ENCODE data around the gene INTS11.
A peak's percentile ranks its signal among the peaks of the same experiment; 100 is the strongest.

The INTS11 gene

DNA sequence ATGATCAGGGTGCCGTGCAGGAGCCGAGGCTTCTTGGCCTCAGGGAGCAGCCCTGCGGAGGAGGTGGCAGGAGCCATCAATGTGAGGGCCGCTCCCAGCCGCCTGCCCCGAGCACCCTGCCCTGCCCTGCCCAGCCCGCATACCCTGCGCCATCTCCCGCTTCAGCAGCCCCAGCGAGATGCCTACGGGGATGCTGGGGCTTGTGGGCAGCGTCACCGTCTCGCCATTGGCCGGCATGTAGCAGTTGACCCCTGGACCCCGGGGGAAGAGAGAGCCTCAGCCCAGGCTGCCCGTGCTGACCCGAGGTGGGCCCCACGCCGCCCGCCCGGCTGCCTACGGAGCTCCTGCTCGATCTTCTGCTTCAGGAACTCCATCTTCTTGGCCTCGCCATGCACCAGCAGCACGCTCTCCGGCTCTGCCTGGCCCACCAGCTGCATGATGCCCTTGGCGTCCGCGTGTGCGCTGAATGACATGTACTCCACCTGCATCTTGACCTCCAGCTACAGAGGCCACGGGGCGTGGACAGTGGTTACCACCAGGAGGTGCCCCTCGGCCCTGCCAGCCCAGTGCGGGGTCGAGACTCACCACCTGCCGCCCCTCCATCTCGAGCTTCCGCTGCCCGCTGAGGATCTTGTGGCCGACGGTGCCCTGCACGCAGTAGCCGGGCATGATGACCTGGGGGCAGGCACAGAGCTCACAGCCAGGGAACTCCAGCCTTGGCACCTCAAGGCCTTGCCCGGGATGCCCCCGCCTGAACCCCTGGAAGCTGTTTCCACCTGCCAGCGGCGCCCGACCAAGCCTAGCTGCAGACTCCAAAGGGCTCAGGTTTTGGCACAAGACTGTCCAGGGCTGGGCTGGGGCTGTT is 11.8 kb downstream of the INTS11 start:
- DNase-seq (ENCODE audit: low read depth in 2 of 2), result no peak

DNA sequence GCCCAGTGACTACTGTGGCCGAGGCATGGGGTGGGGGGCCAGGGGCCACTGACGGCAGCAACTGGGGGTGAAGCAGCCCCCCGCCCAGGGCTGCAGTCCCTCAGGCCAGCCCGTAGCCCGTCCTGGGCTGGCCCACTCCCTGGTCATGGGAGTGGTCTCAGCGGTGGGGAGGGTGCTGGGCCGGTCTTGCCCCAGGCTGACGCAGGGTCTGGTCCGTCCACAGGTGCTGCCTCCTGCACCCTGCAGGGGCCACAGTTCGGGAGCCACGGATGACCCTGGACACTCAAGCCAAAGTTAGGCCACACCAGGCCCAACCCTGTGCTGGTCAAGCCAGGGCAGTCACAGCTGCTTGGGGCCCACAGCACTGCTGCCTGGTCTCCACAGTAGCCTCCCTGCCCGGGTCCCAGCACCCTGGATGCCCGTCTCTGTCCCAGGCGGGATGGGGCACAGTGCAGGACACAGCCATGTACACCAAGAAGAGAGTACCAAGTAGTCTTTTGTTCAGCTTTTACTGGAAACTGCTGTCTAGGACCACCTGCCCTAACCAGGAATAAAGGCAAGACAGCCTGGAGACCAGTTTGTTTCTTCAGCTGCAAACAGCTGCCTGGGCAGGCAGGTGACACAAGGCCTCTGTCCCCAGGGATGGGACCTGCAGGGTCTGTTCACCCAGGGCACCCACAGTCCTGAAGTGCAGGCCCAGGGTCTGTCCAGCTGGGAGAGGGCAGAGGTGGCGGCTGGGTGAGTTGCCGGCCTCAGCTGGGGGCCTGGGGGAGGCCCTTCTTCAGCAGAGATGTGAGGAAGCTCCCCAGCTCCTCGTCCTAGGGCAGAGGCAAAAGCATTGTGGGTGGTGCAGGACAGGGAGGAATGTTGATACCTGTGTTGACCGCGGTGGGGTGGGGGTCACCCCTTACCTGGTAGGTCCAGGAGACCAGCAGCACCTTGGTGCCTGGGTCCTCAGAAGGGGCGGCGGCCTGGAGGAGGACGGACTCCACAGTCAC is 13.1 kb downstream of the INTS11 start:
- no peak for DNase-seq (ENCODE audit: low read depth in 2 of 2)

DNA sequence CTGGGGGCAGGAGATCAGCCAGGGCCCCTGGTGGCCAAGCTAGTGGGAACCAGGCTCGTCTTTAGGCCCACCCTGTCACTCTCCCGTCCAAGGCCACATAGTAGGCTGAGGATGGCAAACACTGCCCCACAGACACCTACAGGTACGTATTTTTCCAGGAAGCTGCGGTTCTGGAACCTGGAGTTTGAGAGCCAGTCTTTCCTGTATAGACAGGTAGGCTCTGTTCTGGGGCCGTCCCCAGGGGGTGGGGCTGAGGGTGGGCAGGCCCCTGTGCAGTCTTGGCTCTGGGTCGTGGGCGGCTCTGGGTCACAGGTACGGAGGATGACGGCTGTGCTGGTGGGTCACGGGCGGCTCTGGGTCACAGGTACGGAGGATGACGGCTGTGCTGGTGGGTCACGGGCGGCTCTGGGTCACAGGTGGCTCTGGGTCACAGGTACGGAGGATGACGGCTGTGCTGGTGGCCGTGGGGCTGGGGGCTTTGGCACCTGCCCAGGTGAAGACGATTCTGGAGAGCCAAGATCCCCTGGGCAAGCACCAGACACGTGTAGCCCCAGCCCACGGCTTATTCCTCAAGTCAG is 13.9 kb downstream of the INTS11 start:
- DNase-seq (ENCODE audit: low read depth in 2 of 2), result no peak

DNA sequence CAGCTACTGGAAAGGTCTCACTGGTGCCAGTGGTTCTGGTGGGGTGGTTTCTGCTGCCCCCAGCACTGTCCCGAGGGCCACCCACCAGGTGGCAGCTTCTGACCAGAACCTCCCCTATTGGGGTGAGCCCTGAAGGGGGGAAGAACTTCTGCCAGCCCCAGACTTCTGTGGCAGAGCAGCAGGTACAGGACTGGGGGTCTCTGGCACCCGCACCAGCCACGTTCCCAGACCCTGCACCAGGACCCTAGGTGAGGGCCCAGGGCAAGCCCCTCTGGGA is 14.4 kb downstream of the INTS11 start:
- DNase-seq (ENCODE audit: low read depth in 2 of 2), result no peak

DNA sequence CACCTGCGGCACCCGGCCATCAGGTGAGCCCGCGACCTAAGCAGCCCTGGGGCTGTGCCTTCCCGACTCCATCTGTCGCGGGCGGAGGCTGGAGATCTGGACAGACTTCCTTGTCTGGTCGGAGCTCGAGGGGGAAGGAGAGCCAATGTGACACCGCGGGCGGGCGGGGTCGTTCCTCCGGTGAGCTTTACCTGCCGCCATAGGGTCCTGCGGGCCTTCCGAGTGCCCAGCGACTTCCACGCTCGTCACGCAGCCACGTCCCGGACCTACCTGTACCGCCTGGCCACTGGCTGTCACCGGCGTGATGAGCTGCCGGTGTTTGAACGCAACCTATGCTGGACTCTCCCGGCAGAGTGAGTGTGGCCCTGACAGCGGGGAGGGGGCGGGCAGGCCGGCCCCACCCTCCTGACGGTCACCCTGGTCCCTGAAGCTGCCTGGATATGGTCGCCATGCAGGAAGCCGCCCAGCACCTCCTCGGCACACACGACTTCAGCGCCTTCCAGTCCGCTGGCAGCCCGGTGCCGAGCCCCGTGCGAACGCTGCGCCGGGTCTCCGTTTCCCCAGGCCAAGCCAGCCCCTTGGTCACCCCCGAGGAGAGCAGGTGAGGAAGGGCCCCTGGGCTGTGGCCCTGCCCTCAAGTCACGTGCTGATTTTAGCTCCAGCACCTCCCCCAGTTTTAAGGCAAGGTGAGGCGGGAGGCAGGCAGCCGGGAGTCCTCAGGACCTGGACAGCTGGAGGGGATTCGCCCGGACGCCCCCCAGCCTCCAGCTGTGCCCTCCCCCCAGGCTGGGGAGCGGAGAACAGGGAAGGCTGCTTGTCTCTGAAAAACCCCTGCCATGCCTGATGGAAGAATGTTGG is 15.0 kb downstream of the INTS11 start:
- no peak for DNase-seq (ENCODE audit: low read depth in 2 of 2)

DNA sequence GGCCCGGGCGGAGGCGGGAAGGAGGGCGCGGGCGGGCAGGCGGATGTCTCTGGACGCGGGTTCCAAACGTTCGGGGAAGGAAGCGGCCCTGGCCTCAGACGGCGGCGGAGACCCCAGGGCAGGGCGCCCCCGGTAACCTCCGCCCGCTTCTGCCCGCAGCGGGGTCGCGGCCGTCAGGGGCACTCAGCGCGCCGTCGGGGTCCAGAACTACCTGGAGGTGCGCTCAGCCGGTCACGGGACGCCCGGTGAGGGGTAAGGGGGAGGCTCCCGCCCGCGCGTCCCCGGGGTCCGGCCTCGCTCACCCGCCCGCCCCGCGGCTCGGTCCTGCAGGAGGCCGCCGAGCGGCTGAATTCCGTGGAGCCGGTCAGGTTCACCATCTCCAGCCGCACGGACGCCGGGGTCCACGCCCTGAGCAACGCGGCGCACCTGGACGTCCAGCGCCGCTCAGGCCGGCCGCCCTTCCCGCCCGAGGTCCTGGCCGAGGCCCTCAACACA is 15.7 kb downstream of the INTS11 start:
- no peak for DNase-seq (ENCODE audit: low read depth in 2 of 2)

DNA sequence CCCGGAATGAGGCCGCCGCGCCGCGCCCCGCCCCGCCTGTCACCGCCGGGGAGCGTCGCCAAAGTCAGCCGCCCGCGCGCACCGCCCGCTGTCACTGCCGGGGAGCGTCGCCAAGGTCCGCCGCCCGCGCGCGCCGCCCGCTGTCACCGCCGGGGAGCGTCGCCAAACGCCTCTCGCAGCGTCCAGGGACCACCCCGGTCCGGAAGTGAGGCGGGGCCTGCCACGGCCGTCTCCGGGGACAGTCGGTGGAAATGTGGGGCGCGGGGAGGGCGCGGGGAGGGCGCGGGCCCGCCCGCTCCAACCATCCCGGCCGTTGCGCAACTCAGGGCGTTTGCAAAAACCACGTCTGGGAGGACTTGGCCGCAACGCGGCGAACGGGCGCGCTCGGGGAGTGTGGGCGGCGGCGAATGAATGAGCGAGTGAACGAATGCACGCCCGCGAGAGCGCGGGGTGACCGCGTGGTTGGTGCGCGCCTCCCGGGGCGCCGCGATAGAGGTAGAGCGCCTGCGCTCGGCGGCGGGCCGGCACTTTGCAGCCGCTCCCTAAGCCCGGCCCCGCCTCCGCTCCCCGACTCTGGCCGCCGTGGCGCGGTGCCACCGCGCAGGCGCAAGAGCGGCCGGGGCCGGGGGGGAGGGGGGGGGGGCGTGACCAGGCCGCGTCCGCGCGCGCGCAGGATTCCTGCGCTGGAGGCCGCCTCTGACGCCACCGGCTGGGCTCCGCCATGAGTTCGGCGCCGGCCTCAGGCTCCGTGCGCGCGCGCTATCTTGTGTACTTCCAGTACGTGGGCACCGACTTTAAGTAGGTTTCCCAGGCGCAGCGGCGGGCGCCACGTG is 16.3 kb downstream of the INTS11 start, which contains the start of the genes ACAP3 and PUSL1:
Gene ACAP3, minus strand, starts transcription at position 8 of the 833 bp plus-strand sequence. CDS start 115 bp downstream, outside the sequence.
Gene PUSL1, plus strand, starts transcription at position 675 of the 833 bp plus-strand sequence. Its CDS starts 47 bp downstream, at position 722.
- peak; percentile 76 to 79 for DNase-seq (ENCODE audit: low read depth in 2 of 2)

DNA sequence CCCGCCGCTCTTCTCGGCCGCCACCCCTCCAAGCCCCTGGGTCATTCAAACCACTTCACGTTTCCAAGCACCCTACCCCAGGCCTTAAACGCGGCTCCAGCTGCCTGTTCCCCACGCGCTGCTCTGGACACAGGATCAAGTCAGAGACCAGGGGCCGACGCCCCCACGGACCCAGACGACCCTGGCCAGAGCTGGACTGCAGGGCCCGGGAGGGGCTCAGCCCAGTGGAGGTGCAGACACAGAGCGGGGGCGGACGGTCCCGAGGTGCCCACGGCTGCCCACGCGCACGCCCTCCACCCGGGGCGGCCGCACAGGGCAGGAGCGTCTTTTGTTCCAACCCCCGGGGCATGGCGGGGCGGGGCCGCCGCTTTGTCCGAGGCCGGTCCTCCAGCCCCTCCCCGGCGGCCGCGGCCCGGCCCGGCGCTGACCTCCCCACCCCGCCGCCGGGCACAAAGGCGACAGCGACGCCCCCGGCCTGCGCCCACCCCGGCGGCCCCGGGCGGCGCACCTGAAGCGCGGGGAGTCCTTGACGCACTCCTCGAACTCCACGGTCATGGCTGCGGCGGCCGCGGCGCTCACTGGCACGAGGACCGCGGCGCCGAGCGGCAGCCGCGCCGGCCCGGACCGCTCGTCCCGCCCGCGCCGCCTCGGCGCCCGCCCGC is 17.1 kb downstream of the INTS11 start:
- DNase-seq (ENCODE audit: low read depth in 2 of 2), result no peak

DNA sequence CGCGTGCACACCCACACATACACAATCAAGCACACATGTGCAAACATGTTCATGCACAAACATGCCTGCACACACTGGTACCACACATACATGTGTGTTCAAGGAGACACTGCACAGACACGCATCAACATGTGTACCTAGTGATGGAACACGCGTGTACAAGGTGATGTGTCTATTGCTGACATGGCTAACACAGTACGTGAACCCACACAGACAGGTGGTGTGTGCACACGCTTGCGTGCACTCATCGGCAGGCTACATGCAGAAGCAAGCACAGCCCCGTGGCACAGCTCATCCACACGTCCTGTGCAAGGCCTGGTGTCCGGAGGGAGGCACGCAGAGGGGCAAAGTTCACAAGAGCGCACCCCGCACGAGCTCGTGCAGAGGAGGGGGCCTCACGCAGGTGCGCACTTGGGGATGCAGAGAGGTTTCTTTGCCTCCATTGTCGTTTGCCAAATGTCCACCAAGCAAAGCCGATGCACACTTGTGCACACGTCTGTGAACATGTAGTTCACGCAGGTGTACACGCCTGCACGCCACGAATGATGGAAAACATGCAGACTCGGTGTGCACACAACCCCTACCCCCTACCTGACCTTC is 17.7 kb downstream of the INTS11 start:
- no peak for DNase-seq (ENCODE audit: low read depth in 2 of 2)

DNA sequence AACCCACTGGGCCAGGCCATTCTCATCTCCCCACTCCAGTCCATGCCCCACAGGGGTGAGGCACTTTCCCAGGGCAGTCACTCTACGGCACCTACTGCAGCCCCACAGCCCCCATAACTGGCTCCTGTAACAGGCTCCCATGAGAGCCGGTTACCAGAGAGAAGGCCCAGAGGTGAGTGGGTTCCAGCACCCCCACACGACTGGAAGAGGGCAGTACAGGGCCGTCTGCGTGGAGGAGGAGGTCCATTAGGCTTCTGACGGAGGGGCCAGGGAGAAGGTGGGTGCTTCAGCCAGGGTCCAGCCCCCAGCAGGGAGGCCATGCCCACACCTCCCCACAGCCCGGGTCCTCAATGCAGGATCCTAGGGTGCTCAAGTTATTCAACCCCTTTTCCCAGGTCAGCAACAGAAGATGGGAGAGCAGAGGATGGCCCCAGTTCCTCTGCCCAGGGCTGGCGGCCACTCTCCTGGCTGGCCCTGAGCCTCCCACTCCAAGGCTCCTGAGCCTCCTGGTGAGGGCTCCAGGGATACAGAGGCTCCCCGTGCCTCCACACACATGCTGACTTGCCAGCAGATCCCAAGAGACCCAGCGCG is 18.3 kb downstream of the INTS11 start:
- DNase-seq (ENCODE audit: low read depth in 2 of 2), result no peak

DNA sequence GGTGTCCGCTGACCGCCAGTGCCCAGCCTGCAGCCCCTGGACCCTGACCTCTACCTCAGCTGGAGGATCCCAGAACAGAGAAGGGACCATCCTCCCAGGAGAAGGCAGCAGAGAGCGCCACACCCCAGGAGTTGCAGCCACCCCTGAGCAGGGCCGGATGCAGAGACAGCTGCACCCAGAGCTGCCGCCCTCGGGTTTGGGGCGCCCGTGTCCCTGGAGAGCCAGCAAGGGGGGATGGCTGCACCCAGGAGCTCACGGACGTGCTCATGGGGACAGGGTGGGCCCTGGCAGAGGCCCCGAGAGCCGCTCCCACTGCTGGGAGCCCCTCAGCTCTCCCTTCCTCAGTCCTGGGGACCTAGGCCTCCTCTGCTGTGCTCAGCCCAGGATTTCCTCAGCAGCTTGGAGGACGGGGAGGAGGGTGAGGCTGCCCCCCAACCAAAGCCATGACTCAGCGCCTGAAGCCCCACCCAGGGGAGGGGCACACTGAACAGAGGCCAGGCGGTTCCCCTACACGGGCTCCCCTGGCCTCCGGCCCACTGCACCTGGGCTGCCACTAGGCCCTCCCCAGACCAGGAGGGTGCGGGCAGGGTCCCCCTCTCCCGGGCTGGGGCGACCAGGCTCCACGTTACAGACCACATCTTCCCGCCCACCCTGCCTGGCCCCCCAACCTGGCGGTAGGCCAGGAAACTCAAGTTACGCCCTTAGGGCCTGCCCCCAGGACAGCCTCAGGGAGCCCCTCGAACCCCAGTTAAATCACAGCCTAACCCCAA is 19.0 kb downstream of the INTS11 start:
- peak in 1 of 2 experiments; percentile 59 for DNase-seq (ENCODE audit: low read depth in 2 of 2)

DNA sequence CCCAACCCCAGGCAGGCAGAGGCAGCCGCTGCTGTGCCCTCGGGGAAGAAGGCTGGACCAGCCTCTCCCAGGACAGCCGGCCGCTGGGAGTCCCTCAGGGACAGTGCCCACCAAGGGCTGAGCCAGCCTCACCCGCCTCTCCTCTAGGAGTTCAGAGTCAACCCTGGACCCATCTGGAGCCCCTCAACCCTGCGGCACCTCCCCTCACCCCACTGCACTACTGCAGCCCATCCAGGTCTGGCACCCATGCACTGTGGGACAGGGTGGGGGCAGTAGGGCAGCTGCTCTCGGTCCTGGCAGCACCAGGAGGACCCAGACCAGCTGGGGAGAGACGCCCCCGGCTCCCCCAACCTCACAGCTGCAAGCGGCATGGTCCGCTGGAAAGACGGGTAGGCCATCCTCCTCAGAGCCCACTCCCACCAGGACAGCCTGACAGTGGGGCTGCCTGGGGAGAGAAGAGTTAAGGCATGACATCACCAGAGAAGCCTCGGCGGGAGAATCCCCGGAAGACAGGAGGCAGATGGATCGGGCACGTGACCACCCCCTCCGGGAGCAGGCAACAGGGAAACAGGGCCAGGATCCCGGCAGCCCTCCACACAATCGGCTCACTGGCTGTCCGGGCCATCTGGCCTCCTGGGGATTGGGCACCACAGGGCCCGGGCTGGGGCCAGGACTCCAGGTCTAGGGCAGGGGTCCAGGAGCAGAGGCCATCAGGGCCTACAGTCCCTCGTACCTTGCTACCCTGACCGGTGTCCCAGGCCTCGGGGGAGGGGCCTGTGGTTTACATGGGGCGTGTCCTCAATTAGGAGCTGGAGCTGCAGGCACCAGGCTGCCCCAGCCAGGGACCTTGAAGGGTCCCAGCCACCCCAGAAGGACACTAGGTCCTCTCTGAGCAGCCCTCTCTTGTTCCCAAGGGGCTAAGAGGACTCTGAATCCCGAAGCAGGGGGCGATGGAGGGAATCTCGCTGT is 19.8 kb downstream of the INTS11 start:
- no peak for DNase-seq (ENCODE audit: low read depth in 2 of 2)

DNA sequence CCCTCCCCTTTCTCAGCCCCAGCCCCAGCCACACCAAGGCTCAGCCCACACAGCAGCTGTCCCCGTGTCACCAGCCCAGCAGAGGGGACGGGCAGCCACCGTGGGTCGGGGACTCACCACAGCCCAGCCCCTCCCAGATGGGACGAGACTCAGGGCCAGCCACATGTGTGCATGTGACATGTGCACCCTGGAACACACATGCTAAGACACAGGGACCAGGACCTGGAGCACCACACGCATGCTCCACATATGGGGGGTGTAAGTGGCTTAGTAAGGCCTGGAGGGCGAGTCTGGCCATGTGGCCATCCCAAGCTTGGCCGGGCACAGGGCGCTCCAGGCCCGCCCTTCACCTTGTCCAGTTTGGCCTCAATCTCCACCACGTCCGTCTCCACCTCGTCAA is 20.7 kb downstream of the INTS11 start:
- DNase-seq (ENCODE audit: low read depth in 2 of 2), result no peak

DNA sequence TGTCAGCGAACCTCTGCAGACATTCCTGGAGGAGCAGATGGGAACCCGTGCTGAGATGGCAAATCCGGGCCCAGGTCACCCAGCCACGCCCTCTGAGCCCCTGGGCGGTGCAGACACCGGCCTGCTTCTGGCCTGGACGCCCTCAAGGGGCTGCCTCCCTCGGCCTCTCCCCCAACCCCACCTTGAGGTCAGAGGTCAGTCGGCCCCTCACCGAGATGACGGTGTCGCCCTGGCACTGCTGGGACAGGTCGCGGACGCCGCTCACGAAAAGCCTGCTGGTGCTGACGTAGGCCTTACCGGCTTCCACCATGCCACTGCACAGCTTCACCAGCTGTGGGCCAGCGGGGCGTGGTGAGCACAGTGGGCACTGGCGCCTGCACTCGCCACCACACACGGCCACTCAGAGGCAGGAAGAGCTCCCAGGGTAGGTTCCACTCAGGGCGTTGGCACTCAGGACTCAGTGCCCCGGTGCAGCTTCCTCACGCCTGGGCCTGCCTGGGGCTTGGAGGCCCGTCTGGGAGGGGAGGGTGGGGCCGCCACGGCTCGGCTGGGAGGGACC is 21.4 kb downstream of the INTS11 start:
- no peak for DNase-seq (ENCODE audit: low read depth in 2 of 2)

DNA sequence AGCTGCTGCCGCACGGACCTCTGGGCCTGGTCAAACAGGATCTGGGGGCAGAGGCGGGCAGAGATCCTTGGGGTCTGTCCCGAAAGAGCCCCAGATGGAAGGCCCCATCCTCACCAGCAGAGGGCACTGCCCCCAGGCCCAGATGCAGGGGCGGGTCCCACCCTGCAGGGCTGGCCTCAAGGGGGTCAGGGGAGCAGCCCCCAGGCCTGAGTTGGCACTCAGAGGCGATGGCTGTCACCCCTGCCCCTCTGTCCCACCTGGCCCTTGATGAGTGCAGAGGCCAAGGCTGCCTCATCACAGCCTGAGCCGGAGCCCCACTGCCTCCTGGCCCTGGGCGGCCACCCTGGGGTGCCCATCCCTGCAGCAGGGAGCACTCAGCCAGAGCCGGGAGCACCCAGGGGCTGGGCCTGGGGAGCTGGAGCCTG is 22.4 kb downstream of the INTS11 start:
- DNase-seq (ENCODE audit: low read depth in 2 of 2), result no peak

DNA sequence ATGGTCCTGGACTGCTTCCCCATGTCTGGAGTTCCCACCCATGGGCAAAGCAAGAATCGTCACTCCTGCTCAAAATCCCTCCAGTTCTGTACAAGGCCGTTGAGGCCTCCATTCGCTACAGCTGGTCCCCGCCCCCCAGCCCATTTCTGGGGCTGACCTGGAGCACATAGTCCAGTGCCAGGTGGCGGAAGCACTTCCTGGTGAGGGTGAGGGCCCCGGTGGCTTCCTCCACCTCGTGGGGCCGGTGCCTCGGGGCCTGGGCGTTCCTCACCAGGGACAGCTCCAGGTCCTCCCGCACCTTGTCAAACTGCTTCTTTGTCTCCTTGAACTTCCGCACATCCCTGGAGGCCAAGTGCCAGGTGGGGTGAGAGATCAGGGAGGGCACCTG is 24.1 kb downstream of the INTS11 start:
- DNase-seq (ENCODE audit: low read depth in 2 of 2), result no peak
